GM21576 (cell line): ENCODE measurements around the gene DDI1.
A peak's percentile ranks its signal among the peaks of the same experiment; 100 is the strongest.

Experiments used
- ATAC-seq: cut with Tn5 transposase; IDR thresholded peaks from one replicate; pipeline ENCODE4 v1.9.1; 2021; ENCODE audit warnings: mild to moderate bottlenecking, moderate library complexity; ENCODE audit not compliant: unreplicated experiment

Gene DDI1

DNA sequence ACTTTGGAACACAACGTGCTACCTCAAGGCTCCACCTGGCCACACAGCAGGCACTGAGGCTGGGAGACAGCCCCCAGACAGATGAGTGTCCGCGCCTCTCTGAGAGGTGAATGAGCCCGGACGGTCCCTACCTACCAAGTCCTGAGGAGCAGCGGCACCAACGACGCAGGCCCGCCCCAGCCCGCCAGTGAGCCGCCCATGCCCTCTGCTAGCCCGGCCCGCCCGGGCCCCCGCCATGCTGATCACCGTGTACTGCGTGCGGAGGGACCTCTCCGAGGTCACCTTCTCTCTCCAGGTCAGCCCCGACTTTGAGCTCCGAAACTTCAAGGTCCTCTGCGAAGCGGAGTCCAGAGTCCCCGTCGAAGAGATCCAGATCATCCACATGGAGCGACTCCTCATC is at the start of gene DDI1:
Gene DDI1, plus strand, starts transcription at position 53 of the 400 bp plus-strand sequence. Its CDS starts 183 bp downstream, at position 236.
- no peak for ATAC-seq

DNA sequence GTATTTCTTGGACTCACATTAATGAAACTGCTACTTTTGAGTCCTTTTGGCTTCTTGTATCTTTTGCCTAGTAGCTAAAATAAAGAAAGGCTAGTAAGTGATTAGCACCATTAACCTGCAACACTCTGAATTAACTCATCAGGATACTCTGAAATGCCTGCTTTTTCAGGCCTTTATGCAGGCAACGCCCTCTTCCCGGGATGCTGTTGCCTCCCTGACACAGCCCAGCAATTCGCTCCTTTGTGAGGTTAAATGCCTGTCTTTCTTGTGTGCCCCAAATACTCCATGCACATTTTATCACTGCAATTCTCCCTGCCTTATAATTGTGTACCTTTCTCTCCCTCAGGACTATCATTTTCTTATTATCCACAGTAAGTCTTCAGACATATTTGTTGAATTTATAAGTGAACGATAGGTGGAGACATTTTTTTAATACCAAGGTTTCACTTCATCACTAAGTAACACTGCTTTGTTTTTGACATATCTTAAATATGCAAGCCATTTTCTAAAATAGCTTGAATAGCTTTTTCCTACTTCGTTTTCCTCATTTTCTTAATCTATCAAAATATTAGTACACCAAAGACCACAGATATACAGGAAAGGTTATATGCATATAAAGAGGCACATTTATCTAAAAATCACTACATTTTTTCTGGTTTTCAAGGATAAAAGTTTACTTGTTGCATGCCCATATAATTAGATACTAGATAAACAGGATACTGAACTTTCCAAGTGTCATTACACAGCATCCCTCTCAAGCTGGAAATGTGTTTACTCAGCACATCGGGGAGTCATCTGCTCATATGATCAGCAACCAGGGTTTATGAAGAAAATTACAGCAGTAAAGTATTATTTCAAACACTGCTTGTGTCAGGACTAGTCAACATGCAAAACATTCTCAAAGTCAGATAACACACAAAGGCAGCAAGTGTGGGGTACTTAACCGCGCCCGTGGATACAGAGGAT is 48.5 kb upstream of the DDI1 start:
- ATAC-seq, result no peak

DNA sequence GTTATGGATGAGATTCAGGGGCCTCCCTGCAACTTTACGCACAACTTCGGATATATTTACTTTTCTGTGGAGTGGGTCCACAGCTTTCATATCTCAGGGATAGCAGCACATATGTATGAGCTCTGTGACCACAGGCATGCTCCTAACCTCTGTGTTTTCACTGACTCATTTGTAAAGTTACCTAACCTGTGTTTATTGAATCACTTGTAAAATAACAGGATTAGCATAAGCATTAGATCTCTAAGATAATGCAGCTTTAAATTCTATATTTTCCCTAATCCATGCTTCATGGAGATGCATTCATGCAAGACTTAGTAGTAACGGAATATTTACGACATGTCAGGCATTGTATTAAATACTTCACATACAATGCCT is 47.9 kb upstream of the DDI1 start:
- no peak for ATAC-seq

DNA sequence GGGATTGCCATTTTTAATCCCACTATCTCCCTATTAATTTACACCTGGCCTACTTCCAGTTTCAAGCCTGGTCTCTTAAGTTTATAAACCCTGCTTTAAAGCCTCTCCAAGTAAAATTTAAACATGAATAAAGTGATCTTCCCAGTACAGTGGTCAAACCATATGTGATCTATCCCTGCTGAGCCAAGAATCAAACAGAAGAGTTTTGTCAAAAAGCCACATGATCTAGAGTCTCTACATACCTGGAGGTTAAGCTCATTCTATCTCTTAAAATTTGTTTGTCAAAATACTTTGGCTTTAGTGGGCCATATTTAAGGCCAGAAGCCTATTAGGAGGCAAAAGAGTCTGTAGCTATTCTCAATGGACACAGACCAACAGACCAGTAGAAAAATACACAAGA is 42.9 kb upstream of the DDI1 start:
- ATAC-seq, result no peak

DNA sequence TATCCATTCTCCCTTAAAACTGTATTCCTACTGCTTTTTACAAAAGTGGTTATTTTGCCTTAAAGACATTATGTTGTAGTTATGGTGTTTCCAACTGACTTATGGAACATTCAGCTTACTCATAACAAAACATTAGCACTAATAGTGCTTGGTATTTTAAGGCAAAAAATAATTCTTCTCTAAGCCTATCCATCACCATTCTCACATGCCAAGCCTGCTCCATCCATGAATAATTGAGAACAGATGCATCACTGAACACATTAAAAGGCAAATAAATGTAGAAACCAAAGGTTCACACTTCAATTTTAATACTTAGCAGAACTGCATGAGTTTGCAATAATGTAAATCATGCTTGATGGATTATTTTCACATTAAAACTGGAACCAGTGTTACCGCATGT is 42.3 kb upstream of the DDI1 start:
- no peak for ATAC-seq

DNA sequence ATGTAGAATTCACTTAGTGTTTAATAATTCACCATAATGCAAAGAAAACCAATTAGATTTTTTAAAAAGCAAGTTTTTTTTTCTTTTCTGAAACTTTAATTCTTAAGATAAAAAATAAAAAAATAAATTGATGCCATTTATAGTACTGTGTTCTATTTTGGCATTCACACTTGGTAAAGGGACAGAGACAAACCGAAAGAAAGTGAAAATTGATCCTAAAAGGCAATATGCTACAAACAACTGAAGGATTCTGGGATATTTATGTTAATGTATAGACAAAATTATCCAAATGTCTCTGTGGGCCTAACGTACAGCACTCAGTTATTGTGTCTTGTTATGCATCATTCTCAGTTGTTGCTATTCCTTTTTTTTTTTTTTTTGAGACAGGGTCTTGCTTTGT is 41.9 kb upstream of the DDI1 start:
- ATAC-seq, result no peak

DNA sequence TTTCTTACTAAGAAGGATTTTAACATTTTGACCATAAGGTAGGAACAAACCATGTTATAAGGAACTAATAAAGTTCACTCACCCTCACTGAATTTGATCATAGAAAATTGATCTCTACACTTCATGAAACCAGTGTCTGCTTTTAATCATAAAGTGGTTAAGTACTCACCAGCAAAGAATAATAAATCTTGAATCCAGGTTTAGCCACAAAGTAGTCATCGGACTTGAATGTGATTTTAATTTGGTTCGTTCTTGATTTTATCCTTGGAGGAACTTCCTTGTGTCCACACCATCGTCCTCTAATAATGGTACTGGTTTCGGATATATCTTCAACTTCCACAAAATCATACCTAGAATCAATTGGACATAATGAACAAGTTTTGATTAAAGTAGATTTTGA is 40.5 kb upstream of the DDI1 start:
- ATAC-seq, result no peak

DNA sequence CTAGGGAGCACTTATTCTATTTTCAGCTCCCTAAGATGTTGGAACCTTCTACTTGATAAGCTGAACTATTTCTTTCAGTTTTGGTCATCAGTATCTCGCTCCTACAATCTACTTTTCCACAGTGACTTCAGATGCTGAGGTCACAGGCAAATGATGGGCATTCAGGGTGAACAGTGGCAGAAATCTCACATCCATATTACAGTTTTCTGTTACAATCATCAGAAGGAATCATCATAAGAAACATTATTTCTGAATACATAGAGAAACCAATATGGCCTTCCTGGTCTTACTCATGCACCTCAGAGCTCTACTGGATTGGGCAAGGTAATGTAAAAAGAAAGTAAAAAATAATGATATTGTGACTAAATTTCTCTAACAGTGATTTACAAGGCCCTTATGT is 39.4 kb upstream of the DDI1 start:
- ATAC-seq, result peak; percentile 53

DNA sequence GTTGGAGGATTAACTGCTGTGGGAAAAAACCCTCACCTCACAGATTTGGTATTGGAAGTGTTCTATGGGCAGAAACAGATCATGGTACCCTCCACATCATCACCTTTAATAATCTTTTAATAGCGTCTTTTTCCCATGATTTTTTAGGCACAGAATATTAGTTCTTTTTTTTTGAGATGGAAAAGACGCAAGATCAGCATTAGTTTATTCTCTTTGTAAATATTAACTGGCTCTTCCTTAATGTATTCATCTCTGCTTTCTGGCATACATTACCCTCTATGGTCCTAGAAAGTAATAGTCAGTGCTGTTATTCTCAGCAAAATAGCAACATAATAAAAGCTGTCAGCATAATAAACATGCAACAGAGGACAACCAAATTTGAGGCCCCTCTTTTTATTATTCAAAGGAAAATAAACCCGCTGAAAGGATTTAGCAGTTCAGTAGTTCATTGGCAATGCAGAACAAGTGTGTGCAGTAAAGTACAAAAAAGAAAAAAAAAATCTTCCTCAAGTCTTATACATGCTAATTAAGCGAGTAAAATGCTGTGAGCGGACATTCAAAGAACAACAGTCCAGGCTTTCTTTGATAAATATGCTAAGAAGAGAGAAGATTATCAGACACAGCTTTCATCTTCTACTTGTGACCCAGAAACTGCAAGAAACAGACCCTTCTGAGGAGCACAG is 37.5 kb upstream of the DDI1 start:
- no peak for ATAC-seq

DNA sequence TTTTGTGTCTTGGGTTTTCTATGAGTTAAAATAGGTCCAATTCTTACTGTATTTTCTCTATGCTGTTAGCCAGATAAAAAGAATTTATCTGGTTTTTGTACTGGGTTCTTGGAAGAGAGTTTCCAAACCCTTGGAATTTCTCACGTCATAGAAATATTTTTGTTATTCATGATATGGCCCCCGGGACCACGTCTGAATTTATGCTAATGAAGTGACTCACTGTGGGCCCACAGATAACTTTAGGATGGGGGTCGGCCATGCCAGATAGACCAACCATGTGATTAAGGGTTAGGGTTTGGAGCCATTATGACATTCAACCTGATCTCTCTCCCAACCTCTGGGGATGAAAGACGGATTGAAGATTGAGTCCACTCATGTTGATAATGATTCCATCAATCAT is 35.6 kb upstream of the DDI1 start:
- no peak for ATAC-seq

DNA sequence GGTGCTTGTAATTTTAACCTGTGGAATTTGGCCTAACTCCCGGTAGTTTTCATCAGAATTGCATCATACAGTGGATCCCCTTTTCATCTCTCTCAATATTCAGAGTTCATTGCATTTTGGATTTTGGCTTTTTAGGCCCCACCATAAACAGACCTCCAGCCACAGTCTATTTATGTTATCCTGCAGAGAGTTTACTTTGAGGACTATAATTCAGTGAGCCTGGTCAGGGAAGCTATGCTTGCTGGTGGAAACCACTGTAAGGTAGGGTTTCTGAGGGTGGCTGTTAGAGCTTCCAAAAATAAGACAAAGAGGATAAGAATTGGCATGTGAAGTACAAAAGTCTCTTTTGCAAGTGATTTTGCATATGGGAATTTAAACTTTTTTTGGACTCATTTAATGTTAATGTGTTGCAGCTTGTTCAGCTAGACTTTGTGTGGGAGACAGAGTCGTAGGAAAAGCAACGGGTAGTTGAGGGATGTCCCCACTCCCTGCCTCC is 34.8 kb upstream of the DDI1 start:
- no peak for ATAC-seq

DNA sequence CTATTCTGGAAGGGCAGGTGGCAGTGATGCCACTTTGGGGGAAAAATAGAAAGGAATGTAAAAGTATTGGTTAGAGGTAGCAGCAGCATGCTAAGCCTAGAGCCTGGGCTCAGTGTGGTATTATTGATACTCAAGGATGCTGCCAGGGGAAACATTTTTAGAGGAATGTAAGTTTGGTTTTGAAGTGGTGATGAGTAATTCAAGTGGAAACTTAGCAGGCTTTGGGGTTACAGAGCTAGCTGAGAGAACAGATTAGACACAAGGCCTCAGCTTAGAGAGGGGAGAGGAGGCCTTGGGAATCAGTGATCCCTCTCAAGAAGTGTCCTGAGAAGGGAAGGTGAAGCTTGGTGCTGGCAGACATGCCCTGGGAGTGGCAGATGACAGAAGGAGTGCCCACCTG is 32.9 kb upstream of the DDI1 start:
- no peak for ATAC-seq

DNA sequence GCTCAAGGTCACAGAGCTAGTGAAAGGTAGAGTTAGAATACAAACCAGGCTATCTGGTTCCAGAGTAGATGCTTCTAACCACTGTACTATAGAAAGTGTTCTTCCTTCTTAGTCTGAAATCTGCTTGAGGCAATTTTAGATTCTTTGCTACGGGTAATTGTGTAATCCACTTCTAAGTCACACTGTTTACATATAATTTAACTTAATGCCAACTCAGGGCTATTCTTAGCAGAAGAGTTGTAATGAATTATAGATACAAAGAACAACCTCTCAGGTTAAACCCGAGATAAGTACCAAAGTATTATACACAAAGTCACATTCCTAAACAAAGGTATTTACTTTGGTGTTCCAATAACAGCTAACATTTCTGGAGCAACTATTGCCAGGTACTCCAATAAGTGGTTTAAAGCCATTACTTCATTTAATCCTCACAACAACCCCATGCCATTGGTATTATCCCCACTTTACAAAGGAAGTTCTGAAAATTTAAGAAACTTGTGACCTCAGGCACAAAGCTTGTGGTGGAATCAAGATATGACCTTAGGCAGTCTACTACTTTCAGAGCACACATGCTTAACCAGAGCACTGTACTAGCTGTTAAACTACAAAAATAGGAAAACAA is 31.1 kb upstream of the DDI1 start:
- no peak for ATAC-seq

DNA sequence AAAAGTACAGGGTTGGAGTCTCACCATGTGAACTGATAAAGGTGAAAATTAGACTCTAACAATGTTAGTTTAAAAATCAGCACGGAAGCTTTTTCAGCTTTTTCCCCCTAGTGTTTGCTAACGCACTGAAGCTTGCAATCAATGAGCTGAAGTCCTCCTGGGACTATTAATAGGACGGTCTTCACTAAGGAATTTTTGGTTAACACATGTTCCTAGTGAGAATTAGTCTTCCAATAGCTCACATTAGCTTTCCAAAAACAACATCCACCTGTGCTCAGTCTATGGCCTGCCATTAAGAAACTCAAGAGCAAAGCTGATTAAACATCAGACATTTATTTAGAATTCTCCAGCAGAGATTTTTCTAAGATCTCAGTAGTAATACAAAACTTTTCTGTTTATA is 26.7 kb upstream of the DDI1 start:
- ATAC-seq, result no peak

DNA sequence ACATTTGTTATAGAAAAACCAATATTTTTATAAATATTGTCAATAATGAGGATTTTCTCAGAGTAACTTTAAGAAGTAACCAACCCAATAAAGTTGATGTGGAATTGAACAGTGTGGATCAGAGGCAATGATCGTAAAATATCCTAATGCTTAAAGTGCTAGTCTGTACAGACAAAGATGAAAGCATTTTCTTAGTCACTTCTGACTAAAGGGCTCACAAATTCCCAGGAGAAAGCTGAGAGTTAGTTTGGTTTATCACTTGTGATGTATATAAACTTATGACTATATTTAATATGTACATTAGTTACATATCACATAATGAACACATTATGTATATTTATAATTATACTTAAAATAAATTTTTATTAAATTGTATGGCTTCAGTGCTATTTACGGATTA is 25.4 kb upstream of the DDI1 start:
- ATAC-seq, result no peak

DNA sequence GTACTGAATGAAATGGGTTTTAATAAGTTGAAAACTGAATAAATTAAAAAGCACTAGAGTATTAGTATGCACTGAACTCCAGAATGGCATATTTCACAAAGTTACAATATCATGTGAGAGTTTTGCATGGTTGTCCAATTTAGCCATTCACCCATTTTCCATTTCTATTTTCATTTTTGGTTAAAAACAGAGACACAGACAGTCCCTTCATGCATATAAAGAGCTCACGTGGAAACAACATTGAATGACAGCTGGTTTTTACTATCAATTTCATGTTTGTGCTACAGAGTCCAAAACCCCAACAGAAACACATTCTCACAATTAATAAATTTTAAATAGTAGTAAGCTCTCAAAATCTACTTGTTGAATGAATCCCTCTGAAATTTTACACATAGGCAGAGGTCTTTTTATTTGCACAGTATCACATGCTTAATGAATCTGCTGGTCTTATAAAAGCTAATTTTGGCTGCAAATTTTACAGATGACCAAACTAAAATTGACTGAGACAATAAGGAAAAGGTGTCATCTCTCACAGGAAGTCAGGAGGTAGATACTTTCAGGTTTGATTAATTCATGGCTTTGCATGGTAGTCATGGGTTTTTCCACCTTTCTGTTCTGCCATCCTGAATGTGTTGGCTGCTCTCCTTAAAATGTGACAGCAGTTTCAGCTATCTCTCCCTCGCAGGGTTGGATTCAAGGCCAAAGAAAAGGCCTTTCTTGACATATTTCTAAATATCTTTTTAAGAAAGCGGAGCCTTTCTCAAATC is 20.6 kb upstream of the DDI1 start:
- peak; percentile 91 for ATAC-seq

DNA sequence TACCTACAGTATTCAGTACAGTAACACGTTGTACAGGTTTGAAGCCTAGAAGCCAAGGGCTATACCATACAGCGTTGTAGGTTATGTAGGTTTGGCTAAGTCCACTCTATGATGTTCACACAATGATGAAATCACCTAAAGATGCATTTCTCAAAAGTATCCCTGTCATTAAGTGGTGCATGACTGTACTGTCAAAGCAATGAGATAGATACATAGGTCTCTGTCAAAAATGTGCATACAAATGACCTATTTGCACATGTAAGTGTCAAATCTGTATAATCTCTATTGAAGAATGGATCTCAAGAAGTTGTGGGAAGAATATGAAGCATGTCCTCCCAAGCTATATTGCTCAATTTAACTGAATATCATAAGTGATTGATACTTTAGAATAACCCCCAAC is 11.9 kb upstream of the DDI1 start:
- no peak for ATAC-seq

DNA sequence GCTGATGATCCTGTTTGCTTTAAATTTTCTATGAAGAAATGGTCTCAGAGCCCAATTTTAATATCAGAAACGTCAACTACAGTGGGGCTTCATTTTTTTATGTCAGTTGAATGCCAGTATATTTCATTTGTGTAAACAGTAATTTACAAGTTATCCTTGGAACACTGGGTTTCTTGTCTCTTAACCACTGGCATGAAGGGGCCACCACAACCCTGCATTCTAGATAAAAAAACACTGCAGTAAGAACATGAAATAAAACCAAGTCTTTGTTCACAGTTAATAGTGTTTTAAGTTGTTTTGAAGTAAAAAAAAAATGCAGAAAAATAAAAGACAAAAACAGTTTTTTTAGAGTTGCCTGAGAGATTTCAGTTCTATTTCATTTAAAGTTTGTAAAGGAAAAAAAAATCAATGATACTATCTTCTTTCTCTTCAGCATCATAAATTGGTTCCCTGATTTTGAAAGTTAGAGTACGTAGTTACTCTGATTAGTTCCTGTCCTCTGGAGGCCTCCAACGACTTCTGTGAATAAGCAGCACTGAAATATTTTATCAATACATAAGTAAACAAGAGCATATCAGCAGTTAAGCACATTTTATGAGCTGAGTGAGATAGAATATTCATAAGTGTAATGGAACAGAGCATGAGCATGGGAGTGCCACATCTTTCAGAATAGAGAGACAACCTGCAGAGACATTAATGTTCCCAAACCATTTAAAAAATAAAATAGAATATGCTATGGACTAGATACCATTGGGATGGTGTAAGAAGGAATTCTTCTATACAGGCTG is 7.8 kb upstream of the DDI1 start:
- ATAC-seq, result no peak

DNA sequence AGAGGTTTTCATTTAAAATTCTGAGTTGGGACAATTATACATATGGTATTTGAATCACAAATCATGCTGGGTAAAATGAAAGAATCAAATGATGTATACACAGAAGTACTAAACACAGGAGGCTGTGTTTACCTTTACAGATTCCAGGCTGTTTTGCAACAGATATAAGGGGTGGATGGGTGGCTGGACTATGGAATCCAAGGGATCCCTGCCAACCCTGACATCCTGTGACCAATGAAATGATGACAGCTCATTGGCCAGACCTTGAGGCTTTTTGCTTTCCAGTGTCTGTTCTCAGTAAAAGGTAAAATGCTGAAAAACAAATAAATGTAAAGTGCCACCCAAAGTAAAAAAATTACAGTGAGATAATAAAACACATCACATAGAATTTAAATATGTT is 3.3 kb upstream of the DDI1 start:
- no peak for ATAC-seq

DNA sequence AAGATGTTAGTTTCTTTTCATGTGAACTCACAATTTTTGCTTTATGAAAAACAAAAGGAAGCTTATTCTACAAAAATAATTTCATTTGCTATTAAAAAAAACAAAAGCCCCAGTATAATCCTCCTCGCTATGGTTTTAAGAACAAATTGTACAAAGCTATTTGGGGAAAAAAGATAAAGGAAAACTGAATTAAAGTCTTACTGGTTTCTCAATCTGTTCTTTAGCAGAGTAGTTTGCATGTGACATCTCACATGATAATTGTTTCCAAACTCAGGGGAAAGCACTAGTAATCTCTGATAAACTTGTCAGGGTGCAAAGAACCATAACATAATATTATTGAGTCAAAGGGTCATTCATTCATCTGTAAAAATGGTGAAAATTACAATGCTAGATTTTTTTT is 2.9 kb upstream of the DDI1 start:
- ATAC-seq, result no peak
